GM12873 (cell line): ENCODE data around the gene NDUFA1.

Experiments used
- TF ChIP-seq, protein P1 (sequence below): IDR thresholded peaks from 2 replicates; pipeline ENCODE4 v1.5.1; 2012; ENCODE audit warnings: low read depth, mild to moderate bottlenecking, moderate library complexity, low read length, control low read depth; ENCODE audit not compliant: insufficient read depth; ENCODE audit errors: missing control alignments

The NDUFA1 gene

DNA sequence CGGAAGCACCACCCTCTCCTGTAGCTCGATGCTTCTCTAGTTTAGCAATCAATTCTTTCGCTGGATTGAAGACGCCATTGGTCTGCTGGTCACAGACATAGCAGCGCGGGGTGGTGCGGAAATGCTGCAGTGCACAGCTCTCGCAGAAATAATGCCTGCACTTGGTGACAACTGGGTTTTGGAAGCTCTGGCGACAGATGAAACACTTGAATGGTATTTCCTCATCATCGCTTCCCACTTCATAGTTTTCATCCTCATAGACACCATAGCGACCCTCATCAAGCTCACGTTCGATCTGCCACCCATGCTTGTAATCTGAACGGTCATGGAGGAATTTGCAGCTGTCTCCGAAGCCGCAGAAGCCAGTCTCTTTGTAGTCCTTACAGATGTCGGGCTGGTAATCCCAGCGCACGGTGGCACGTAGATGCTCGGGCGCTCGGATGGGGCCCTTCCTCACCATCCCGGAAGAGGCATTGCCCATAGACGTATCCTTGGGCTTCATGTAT lies 953 bp upstream of the NDUFA1 start:
- TF ChIP-seq, protein P1, sequence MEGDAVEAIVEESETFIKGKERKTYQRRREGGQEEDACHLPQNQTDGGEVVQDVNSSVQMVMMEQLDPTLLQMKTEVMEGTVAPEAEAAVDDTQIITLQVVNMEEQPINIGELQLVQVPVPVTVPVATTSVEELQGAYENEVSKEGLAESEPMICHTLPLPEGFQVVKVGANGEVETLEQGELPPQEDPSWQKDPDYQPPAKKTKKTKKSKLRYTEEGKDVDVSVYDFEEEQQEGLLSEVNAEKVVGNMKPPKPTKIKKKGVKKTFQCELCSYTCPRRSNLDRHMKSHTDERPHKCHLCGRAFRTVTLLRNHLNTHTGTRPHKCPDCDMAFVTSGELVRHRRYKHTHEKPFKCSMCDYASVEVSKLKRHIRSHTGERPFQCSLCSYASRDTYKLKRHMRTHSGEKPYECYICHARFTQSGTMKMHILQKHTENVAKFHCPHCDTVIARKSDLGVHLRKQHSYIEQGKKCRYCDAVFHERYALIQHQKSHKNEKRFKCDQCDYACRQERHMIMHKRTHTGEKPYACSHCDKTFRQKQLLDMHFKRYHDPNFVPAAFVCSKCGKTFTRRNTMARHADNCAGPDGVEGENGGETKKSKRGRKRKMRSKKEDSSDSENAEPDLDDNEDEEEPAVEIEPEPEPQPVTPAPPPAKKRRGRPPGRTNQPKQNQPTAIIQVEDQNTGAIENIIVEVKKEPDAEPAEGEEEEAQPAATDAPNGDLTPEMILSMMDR: no peak

- TF ChIP-seq, protein P1: no peak
Measured at GRCh38 chrX:119871245-119871598, 410 bp upstream of the NDUFA1 start.

DNA sequence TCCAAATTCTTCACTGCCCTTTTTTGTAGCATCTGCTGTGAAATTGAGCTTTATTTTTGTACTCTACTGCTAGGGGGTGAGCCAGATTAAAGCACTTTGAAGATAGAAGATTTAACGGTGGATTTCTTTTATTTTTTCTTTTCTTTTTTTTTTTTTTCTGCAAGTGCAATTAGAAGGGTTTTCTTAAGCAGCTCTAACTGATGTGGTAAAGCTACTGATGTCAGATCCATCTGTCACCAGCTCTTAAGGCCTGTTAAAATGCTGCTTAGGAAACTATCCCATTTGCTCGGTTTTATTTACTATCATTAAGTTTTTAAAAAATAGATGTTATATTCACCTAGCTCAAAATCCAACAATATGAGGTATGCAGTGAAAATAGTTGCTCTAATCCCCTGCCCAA lies 7.1 kb downstream of the NDUFA1 start:
- TF ChIP-seq, protein P1: no peak

GRCh38 chrX:119880076-119880475 lies 8.4 kb downstream of the NDUFA1 start:
- TF ChIP-seq, protein P1: no peak

DNA sequence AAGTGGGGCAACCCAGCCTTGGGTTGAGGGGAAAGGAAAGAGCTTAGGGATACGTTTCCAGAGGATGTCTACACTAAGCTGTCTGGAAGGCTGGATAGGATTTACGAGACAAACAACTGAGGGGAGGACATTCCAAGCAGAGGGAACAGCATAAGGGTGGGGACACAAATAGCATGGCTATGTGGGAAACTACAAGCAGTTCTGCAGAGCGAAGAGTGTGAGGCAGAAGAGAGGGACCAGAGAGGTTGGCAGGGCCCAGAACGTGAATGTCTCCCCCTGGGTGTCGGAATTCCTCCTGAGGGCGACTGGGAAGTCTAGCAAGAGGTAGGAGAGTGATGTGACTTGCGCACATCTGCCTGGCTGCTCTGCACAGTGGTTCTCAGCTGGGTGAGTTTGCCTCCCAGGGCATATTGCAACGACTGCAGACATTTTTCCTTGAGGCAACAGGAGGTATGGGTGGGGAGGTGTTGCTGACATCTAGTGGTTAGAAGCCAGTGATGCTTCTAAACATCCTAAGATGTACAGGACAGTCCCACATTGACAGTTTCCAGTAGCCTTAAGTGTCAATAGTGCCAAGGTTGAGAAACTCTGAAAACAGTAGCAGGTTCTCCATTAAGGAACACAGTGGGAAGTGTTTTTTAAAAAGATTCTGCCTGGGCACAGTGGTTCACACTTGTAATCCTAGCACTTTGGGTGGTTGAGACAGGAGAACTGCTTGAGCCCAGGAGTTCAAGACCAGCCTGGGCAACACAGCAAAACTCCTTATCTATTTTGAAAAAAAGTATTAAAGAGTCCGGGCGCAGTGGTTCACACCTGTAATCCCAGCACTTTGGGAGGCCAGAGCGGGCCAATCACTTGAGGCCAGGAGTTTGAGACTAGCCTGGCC lies 9.2 kb downstream of the NDUFA1 start:
- TF ChIP-seq, protein P1: peak; percentile 88

DNA sequence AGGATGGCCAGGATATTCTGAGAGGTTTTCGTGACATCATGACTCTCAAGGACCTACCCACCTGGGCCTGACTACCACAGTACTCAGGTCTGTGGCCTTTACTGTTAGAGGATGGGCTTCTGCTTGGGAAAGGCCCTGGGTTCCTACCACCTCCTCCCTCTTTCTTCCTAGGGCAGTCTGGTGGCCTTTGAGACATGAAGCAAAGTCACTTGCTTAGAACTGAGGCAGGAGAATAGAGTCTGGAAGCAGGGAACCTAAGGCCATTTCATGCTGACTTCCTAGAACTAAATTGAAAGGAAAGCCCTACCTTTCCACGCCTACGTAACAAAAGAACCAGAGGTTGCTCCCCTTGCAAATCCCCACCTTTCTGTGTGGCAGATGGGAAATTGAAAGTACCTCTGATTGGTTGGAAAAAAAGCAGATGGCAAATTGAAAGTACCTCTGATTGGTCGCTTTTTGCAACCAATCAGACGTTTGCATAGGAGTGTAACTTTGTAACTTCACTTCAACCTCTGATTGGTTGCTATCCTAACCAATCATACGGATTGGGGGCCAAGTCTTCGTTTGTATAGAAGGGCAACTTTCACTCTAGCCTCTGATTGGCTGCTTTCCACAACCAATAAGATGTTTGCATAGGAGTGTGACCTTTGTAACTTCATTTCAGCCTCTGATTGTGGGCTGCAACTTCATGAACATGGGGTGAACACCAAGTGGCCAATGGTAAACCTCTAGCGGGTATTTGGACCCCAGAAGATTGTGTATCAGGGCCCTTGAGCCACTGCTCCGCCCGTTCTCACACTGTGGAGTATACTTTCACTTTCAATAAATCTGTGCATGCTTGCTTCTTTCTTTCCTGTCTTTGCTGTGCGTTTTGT lies 14.2 kb downstream of the NDUFA1 start:
- TF ChIP-seq, protein P1: no peak
